ENCODE measurements around the gene HUS1. TPM values are rescaled to one million over a fixed set of nuclear protein-coding genes. Genes with fewer than 3 reads are reported as not detected.

HUS1 gene
- total and polyA plus RNA-seq, 2 of the 8 experiments (the other 6 are each of a cell fraction or from before 2014, with no cell fraction given), result 15.0 to 33.0 TPM

- TF ChIP-seq MAX (IDR thresholded peaks at IDR 0.05) (peak; percentile 81), HDAC2 (IDR thresholded peaks at IDR 0.05; ENCODE audit: borderline replicate concordance in 1 of 2, low read depth in 2 of 2, low read length in 2 of 2) (no peak), E2F6 (IDR thresholded peaks at IDR 0.05) (peak; percentile 87), CTCF (IDR thresholded peaks at IDR 0.05; ENCODE audit: control extremely low read depth in 1 of 3, insufficient read depth in 1 of 3, low read depth in 1 of 3, low read length in 3 of 3) (peak; percentile 11 to 23 (median 17); a peak in 3 of 4 replicates)
- Histone ChIP-seq H3K9me3 (ENCODE audit: insufficient read depth in 2 of 2, low read depth in 1 of 2, low read length in 1 of 2) (no peaks in the 10 kb centered on the region), H3K4me3 (ENCODE audit: extremely low read depth in 1 of 4, insufficient read depth in 2 of 4, low read depth in 3 of 4, low read length in 4 of 4) (no peak overlapping the region), H4K5ac (ENCODE audit: insufficient read length, low read depth, low read length) (no peak overlapping the region), H2BK120ac (replicated peaks; ENCODE audit: low read depth, low read length) (no peak overlapping the region), H4K8ac (ENCODE audit: extremely low read depth, insufficient read depth, low read length) (no peak overlapping the region), H3K36me3 (ENCODE audit: control insufficient read depth in 2 of 4, insufficient read depth in 4 of 4, low read length in 3 of 4) (no peaks in the 10 kb centered on the region), H3K23ac (ENCODE audit: insufficient read length) (no peak overlapping the region), H3K56ac (replicated peaks; ENCODE audit: insufficient read length, low read depth, low read length) (no peak overlapping the region), H2BK5ac (ENCODE audit: low read depth, low read length) (no peak overlapping the region), H2BK12ac (ENCODE audit: low read depth, low read length) (no peak overlapping the region), H2BK15ac (ENCODE audit: low read length) (no peak overlapping the region), H2AFZ (ENCODE audit: low read length) (no peak overlapping the region), H3K4ac (replicated peaks; ENCODE audit: insufficient read length, low read depth, low read length) (no peak overlapping the region), H3K27me3 (replicated peaks in 1 of 4; ENCODE audit: control insufficient read depth in 3 of 4, extremely low read depth in 1 of 4, insufficient read depth in 3 of 4, low read length in 3 of 4) (peaks cover 0 to 3% (median 0%) of the 10 kb centered on the region in 4 experiments; a peak in 1 of 7 replicates), H3K4me1 (replicated peaks in 1 of 4; ENCODE audit: control insufficient read depth in 3 of 4, insufficient read depth in 4 of 4, low read length in 3 of 4) (no peaks in the 10 kb centered on the region; a peak in 1 of 7 replicates), H2AK5ac (ENCODE audit: low read depth, low read length) (no peak overlapping the region), H3K27ac (ENCODE audit: low read depth, low read length) (no peak overlapping the region), H4K20me1 (replicated peaks in 1 of 2; ENCODE audit: control insufficient read depth in 1 of 2, insufficient read depth in 2 of 2, low read length in 2 of 2) (no peaks in the 10 kb centered on the region), H3K4me2 (ENCODE audit: insufficient read depth in 1 of 2, low read depth in 2 of 2, low read length in 2 of 2) (no peak overlapping the region), H2BK20ac (ENCODE audit: low read length) (no peak overlapping the region), H3K18ac (ENCODE audit: extremely low read depth, low read length) (no peak overlapping the region), H3K79me2 (ENCODE audit: control insufficient read depth in 1 of 2, insufficient read depth in 2 of 2, low read length in 2 of 2) (no peaks in the 10 kb centered on the region), H3K9ac (replicated peaks in 1 of 4; ENCODE audit: extremely low read depth in 1 of 4, low read depth in 3 of 4, low read length in 3 of 4) (no peak overlapping the region), H3K23me2 (ENCODE audit: low read depth, low read length) (no peaks in the 10 kb centered on the region), H4K91ac (replicated peaks; ENCODE audit: insufficient read length, low read length) (no peak overlapping the region), H3K14ac (ENCODE audit: insufficient read length) (no peak overlapping the region), H3K79me1 (ENCODE audit: low read depth, low read length) (no peaks in the 10 kb centered on the region)
- CTCF ChIA-PET (ENCODE audit: partially characterized antibody), result interaction anchor here (0.6 to 1.4 kb wide), 8 partner anchors 10 to 334 kb away, joined by 3 to 4 read pairs (median 3); partner anchors contain the start of gene SUN3
- 83% methylated on average over 4 of the region's 4 CpGs; no CpG with 5 or more reads in 1 of the 2 experiments for WGBS, 2 experiments (ENCODE audit: extremely low coverage in 1 of 2, insufficient coverage in 1 of 2, insufficient read length in 1 of 2, insufficient replicate concordance in 2 of 2, low coverage in 1 of 2, low lambda C conversion rate in 2 of 2, missing lambda C conversion rate in 1 of 2)
- DNase-seq (ENCODE audit: low read depth in 1 of 2, low spot score in 2 of 2) (no peak), FAIRE-seq (no peak)
- POLR2A ChIA-PET (ENCODE audit: partially characterized antibody), result no interaction called here
Measured at GRCh38 chr7:48009257-48009656, 29.8 kb upstream of the HUS1 start.
